GM23338 (cell line): Measurements from ENCODE around the gene MINDY3. TPM values are rescaled to one million over a fixed set of nuclear protein-coding genes. Genes with fewer than 3 reads are reported as not detected.

Experiments
- ATAC-seq: fragments of 200-7000 bp; cut with Tn5 transposase; 3 replicates; pipeline ENCODE4 v1.9.1; 2020
- DNase-seq: peaks from one replicate; pipeline ENCODE4 v3.0.0-alpha.2; 2015; ENCODE audit warnings: low spot score
- H2AFZ ChIP-seq: fragments of 200-600 bp; sonication (generic); 2 replicates; pipeline ENCODE4 v1.8.0; 2016; ENCODE audit warnings: antibody characterized with exemption, mild to moderate bottlenecking, moderate library complexity
- H3F3A ChIP-seq: fragments of 200-600 bp; sonication (generic); replicated peaks from 2 replicates; pipeline ENCODE4 v1.8.0; 2017; ENCODE audit warnings: antibody characterized with exemption, mixed run types, low read depth
- H3K27ac ChIP-seq: fragments of 200-600 bp; sonication (generic); 2 replicates; pipeline ENCODE4 v1.6.1; 2016; ENCODE audit warnings: low read depth
- H3K27me3 ChIP-seq: fragments of 200-600 bp; sonication (generic); 2 replicates; pipeline ENCODE4 v1.8.0; 2016; ENCODE audit warnings: mild to moderate bottlenecking, mixed run types, moderate library complexity; ENCODE audit not compliant: insufficient read depth
- H3K36me3 ChIP-seq: fragments of 200-600 bp; sonication (generic); 2 replicates; pipeline ENCODE4 v1.8.0; 2016; ENCODE audit warnings: mild to moderate bottlenecking; ENCODE audit not compliant: insufficient read depth
- H3K4me1 ChIP-seq: fragments of 200-600 bp; sonication (generic); 2 replicates; pipeline ENCODE4 v1.8.0; 2016; ENCODE audit warnings: mild to moderate bottlenecking, moderate library complexity; ENCODE audit not compliant: insufficient read depth
- H3K4me2 ChIP-seq: fragments of 200-600 bp; sonication (generic); 2 replicates; pipeline ENCODE4 v1.7.1; 2017; ENCODE audit warnings: mixed run types
- H3K4me3 ChIP-seq: fragments of 200-600 bp; sonication (generic); 2 replicates; pipeline ENCODE4 v1.6.1; 2016; ENCODE audit warnings: mixed run types
- H3K79me2 ChIP-seq: fragments of 200-600 bp; sonication (generic); replicated peaks from 2 replicates; pipeline ENCODE4 v1.8.0; 2017; ENCODE audit warnings: mild to moderate bottlenecking; ENCODE audit not compliant: insufficient read depth
- H3K9me2 ChIP-seq: fragments of 200-600 bp; sonication (generic); 2 replicates; pipeline ENCODE4 v1.8.0; 2017; ENCODE audit not compliant: insufficient read depth
- H4K20me1 ChIP-seq: fragments of 200-600 bp; sonication (generic); replicated peaks from 2 replicates; pipeline ENCODE4 v1.8.0; 2017; ENCODE audit warnings: mild to moderate bottlenecking; ENCODE audit not compliant: insufficient read depth
- H3K27ac Mint-ChIP-seq: 2 replicates; pipeline ENCODE4 v1.8.0; 2020; ENCODE audit warnings: inconsistent platforms, mild to moderate bottlenecking, moderate library complexity, mixed read lengths
- H3K27me3 Mint-ChIP-seq: 3 replicates; pipeline ENCODE4 v1.8.0; 2022; ENCODE audit warnings: low read depth, mild to moderate bottlenecking, moderate library complexity, mixed read lengths, inconsistent platforms; ENCODE audit not compliant: insufficient read depth, poor library complexity
- H3K36me3 Mint-ChIP-seq: 3 replicates; pipeline ENCODE4 v1.8.0; 2021; ENCODE audit warnings: low read depth, mild to moderate bottlenecking, inconsistent platforms, moderate library complexity, mixed read lengths
- H3K4me1 Mint-ChIP-seq: 3 replicates; pipeline ENCODE4 v1.8.0; 2020; ENCODE audit warnings: mild to moderate bottlenecking, inconsistent platforms, mixed read lengths
- H3K4me3 Mint-ChIP-seq: 3 replicates; pipeline ENCODE4 v1.8.0; 2021; ENCODE audit warnings: moderate library complexity, mild to moderate bottlenecking, inconsistent platforms, mixed read lengths
- H3K9me3 Mint-ChIP-seq: 3 replicates; pipeline ENCODE4 v1.8.0; 2020; ENCODE audit warnings: moderate library complexity, mild to moderate bottlenecking, inconsistent platforms, mixed read lengths
- CREB1 ChIP-seq: fragments of 250-450 bp; sonication (Bioruptor Pico); IDR thresholded peaks from 2 replicates; pipeline ENCODE4 v1.5.0; 2020; ENCODE audit warnings: low read depth, mild to moderate bottlenecking, moderate library complexity
- CTCF ChIP-seq, 2 experiments: fragments of 200-600 bp in 1 of 2; sonication (generic) in 1 of 2; conservative IDR thresholded peaks; 2 replicates each; pipeline versions ENCODE4 v1.5.1 to v1.6.1; 2016 to 2017; ENCODE audit warnings: antibody characterized with exemption in 2 of 2, low read depth in 2 of 2, mild to moderate bottlenecking in 2 of 2, moderate library complexity in 1 of 2
- ETS1 ChIP-seq: IDR thresholded peaks from 2 replicates; pipeline ENCODE4 v1.6.1; 2016; ENCODE audit warnings: antibody characterized with exemption
- EZH2 ChIP-seq: fragments of 200-600 bp; sonication (generic); IDR thresholded peaks from one replicate; pipeline ENCODE4 v1.8.0; 2017; ENCODE audit warnings: antibody characterized with exemption, mild to moderate bottlenecking, low read depth; ENCODE audit not compliant: unreplicated experiment
- EZH2phosphoT487 ChIP-seq: fragments of 200-600 bp; sonication (generic); IDR thresholded peaks from one replicate; pipeline ENCODE4 v1.8.1; 2018; ENCODE audit warnings: antibody characterized with exemption; ENCODE audit not compliant: unreplicated experiment
- JUNB ChIP-seq: IDR thresholded peaks from one replicate; pipeline ENCODE4 v1.6.1; 2016; ENCODE audit warnings: antibody characterized with exemption; ENCODE audit not compliant: unreplicated experiment
- NANOG ChIP-seq: IDR thresholded peaks from 2 replicates; pipeline ENCODE4 v1.6.1; 2016; ENCODE audit warnings: antibody characterized with exemption, borderline replicate concordance
- POLR2AphosphoS5 ChIP-seq: IDR thresholded peaks from 2 replicates; pipeline ENCODE4 v1.6.1; 2016; ENCODE audit warnings: antibody characterized with exemption, low read depth
- REST ChIP-seq: IDR thresholded peaks from one replicate; pipeline ENCODE4 v1.6.1; 2018; ENCODE audit warnings: antibody characterized with exemption; ENCODE audit not compliant: unreplicated experiment
- STAT1 ChIP-seq: IDR thresholded peaks from one replicate; pipeline ENCODE4 v1.6.1; 2016; ENCODE audit warnings: antibody characterized with exemption; ENCODE audit not compliant: unreplicated experiment
- ZNF114 ChIP-seq: fragments of 250-450 bp; sonication (Bioruptor Pico); IDR thresholded peaks from 2 replicates; pipeline ENCODE4 v1.5.0; 2020; ENCODE audit warnings: mild to moderate bottlenecking, moderate library complexity
- ZNF331 ChIP-seq: fragments of 250-450 bp; sonication (Bioruptor Pico); IDR thresholded peaks from 2 replicates; pipeline ENCODE4 v1.5.0; 2020; ENCODE audit warnings: low read depth, mild to moderate bottlenecking, moderate library complexity
- ZNF462 ChIP-seq: fragments of 250-450 bp; sonication (Bioruptor Pico); IDR thresholded peaks from 2 replicates; pipeline ENCODE4 v1.5.0; 2020; ENCODE audit warnings: mild to moderate bottlenecking, moderate library complexity
- polyA plus RNA-seq: library from polyadenylated mRNA; unstranded; fragments of >200 nt; fragmentation: Nextera tagmentation; extraction: Ambion mirVana; gene quantifications from 2 replicates; pipeline ENCODE4 v1.2.1, GENCODE V29; 2016
- total RNA-seq: library from RNA; depleted of rRNA; stranded (reverse); fragments of >200 nt; shearing (Covaris generic); gene quantifications from 2 replicates; pipeline ENCODE4 v1.2.3, GENCODE V29; 2014

The MINDY3 gene
- total and polyA plus RNA-seq, 2 experiments from 2014 or later = 10.2 to 13.6 TPM

- H3K36me3 ChIP-seq = no peaks in the 10 kb centered on the region
- H3K27ac ChIP-seq = no peak overlapping the region
- ATAC-seq = no peak
- Mint-ChIP-seq H3K4me1 (no peaks in the 10 kb centered on the region), H3K27me3 (peaks cover 1% of the 10 kb centered on the region), H3K9me3 (no peaks in the 10 kb centered on the region), H3K27ac (no peak overlapping the region), H3K4me3 (no peak overlapping the region), H3K36me3 (no peaks in the 10 kb centered on the region)
- H3K79me2 ChIP-seq = no peaks in the 10 kb centered on the region
- H3K4me2 ChIP-seq = no peak overlapping the region
- no peak overlapping the region for H3K4me3 ChIP-seq
- H3K4me1 ChIP-seq = no peaks in the 10 kb centered on the region
- H4K20me1 ChIP-seq = no peaks in the 10 kb centered on the region
- no peaks in the 10 kb centered on the region for H3F3A ChIP-seq
- TF ChIP-seq ZNF331 (CRISPR knock-in tag) (no peak), NANOG (no peak), ETS1 (no peak), ZNF462 (CRISPR knock-in tag) (no peak), JUNB (no peak), EZH2phosphoT487 (no peak), POLR2AphosphoS5 (no peak), ZNF114 (CRISPR knock-in tag) (no peak), CREB1 (CRISPR knock-in tag) (no peak), REST (no peak), STAT1 (no peak), EZH2 (no peak), CTCF (conservative IDR thresholded peaks at IDR 0.05; ENCODE audit: low read depth in 2 of 2) (no peak)
- no peak overlapping the region for H2AFZ ChIP-seq
- no peaks in the 10 kb centered on the region for H3K9me2 ChIP-seq
- no peaks in the 10 kb centered on the region for H3K27me3 ChIP-seq
- no peak for DNase-seq
These were observed 18.6 kb downstream of the MINDY3 start for GRCh38 chr10:15841696-15842095.
